ENCODE results near the gene VRK3.

Gene VRK3

GRCh38 chr19:50046649-50047503 is 21.7 kb upstream of the VRK3 start:
- no peak for DNase-seq (ENCODE audit: low read depth)
- in situ Hi-C loops (cut with HindIII; ENCODE audit: low sequenced_read_pairs), result no loop called here
- TF ChIP-seq CTCF (IDR thresholded peaks at IDR 0.05; ENCODE audit: low read depth, low read length, missing control alignments), result peak; percentile 35
- H3K4me3 ChIP-seq (ENCODE audit: low read depth, low read length), result no peak overlapping the region

- H3K4me3 ChIP-seq (ENCODE audit: low read depth, low read length), result no peak overlapping the region
- in situ Hi-C loops (cut with HindIII; ENCODE audit: low sequenced_read_pairs), result no loop called here
- DNase-seq (ENCODE audit: low read depth), result no peak
- no peak for TF ChIP-seq CTCF (IDR thresholded peaks at IDR 0.05; ENCODE audit: low read depth, low read length, missing control alignments)
These were observed 19.8 kb upstream of the VRK3 start for GRCh38 chr19:50044922-50045321.

GRCh38 chr19:50043967-50044366 is 18.8 kb upstream of the VRK3 start:
- in situ Hi-C loops (cut with HindIII; ENCODE audit: low sequenced_read_pairs), result no loop called here
- no peak for TF ChIP-seq CTCF (IDR thresholded peaks at IDR 0.05; ENCODE audit: low read depth, low read length, missing control alignments)
- no peak overlapping the region for H3K4me3 ChIP-seq (ENCODE audit: low read depth, low read length)
- DNase-seq (ENCODE audit: low read depth), result no peak

- no peak for TF ChIP-seq CTCF (IDR thresholded peaks at IDR 0.05; ENCODE audit: low read depth, low read length, missing control alignments)
- DNase-seq (ENCODE audit: low read depth), result no peak
- no peak overlapping the region for H3K4me3 ChIP-seq (ENCODE audit: low read depth, low read length)
- in situ Hi-C loops (cut with HindIII; ENCODE audit: low sequenced_read_pairs), result no loop called here
These were observed 17.3 kb upstream of the VRK3 start for GRCh38 chr19:50042363-50043024.

GRCh38 chr19:50040967-50041366 is 15.8 kb upstream of the VRK3 start:
- no peak overlapping the region for H3K4me3 ChIP-seq (ENCODE audit: low read depth, low read length)
- no peak for DNase-seq (ENCODE audit: low read depth)
- TF ChIP-seq CTCF (IDR thresholded peaks at IDR 0.05; ENCODE audit: low read depth, low read length, missing control alignments), result no peak
- in situ Hi-C loops (cut with HindIII; ENCODE audit: low sequenced_read_pairs), result no loop called here

GRCh38 chr19:50039968-50040367 is 14.8 kb upstream of the VRK3 start:
- in situ Hi-C loops (cut with HindIII; ENCODE audit: low sequenced_read_pairs), result no loop called here
- H3K4me3 ChIP-seq (ENCODE audit: low read depth, low read length), result no peak overlapping the region
- no peak for DNase-seq (ENCODE audit: low read depth)
- no peak for TF ChIP-seq CTCF (IDR thresholded peaks at IDR 0.05; ENCODE audit: low read depth, low read length, missing control alignments)
